ENCODE data around the gene ATE1.

DNA sequence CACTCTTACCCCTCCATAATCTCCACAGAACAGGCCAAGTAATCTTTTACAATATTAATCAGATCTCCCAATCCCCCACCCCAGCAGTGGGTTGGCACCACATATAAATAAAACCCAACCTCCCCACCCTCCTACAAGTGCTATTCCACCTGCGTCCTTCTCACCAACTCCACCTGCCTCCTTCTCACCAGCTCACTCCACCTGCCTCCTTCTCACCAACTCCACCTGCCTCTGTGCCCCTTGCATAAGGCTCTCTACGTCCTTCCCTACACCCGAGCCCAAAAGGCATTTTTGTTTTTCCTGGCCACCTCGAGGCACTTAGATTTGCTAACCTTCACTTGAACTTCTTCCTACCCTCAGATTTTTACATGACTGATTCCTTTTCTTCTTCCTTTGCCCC lies 89.7 kb downstream of the ATE1 start:
- TF ChIP-seq, protein P1, sequence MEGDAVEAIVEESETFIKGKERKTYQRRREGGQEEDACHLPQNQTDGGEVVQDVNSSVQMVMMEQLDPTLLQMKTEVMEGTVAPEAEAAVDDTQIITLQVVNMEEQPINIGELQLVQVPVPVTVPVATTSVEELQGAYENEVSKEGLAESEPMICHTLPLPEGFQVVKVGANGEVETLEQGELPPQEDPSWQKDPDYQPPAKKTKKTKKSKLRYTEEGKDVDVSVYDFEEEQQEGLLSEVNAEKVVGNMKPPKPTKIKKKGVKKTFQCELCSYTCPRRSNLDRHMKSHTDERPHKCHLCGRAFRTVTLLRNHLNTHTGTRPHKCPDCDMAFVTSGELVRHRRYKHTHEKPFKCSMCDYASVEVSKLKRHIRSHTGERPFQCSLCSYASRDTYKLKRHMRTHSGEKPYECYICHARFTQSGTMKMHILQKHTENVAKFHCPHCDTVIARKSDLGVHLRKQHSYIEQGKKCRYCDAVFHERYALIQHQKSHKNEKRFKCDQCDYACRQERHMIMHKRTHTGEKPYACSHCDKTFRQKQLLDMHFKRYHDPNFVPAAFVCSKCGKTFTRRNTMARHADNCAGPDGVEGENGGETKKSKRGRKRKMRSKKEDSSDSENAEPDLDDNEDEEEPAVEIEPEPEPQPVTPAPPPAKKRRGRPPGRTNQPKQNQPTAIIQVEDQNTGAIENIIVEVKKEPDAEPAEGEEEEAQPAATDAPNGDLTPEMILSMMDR (IDR thresholded peaks at IDR 0.05; ENCODE audit: low read depth, low read length): no peak
- no peak for TF ChIP-seq EZH2phosphoT487 (IDR thresholded peaks at IDR 0.05; ENCODE audit: low read depth)
